GM19043 (cell line): ENCODE data around the gene MX1.

Source experiments
- ATAC-seq: cut with Tn5 transposase; IDR thresholded peaks from one replicate; pipeline ENCODE4 v1.9.1; 2021; ENCODE audit warnings: low read depth; ENCODE audit not compliant: unreplicated experiment

The MX1 gene

DNA sequence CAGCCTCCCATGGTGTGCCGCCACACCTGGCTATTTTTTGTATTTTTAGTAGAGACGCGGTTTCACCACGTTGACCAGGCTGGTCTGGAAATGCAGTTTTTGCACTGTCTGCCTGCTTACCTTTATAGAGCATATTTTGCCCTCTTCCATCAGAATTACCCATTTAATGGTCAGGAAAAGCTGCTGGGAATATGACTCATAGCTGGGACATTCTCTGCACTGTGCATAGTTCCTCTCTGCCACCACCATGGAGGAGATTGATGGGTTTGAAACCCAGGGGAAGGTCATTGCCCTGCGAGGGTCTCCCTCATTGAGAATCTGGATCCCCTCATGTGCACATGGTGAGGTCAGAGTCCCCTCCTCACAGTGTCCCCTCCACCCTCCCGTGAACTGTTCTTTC lies 32.1 kb downstream of the MX1 start:
- no peak for ATAC-seq

DNA sequence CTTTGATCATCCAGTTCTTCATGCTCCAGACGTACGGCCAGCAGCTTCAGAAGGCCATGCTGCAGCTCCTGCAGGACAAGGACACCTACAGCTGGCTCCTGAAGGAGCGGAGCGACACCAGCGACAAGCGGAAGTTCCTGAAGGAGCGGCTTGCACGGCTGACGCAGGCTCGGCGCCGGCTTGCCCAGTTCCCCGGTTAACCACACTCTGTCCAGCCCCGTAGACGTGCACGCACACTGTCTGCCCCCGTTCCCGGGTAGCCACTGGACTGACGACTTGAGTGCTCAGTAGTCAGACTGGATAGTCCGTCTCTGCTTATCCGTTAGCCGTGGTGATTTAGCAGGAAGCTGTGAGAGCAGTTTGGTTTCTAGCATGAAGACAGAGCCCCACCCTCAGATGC lies 32.5 kb downstream of the MX1 start:
- no peak for ATAC-seq

DNA sequence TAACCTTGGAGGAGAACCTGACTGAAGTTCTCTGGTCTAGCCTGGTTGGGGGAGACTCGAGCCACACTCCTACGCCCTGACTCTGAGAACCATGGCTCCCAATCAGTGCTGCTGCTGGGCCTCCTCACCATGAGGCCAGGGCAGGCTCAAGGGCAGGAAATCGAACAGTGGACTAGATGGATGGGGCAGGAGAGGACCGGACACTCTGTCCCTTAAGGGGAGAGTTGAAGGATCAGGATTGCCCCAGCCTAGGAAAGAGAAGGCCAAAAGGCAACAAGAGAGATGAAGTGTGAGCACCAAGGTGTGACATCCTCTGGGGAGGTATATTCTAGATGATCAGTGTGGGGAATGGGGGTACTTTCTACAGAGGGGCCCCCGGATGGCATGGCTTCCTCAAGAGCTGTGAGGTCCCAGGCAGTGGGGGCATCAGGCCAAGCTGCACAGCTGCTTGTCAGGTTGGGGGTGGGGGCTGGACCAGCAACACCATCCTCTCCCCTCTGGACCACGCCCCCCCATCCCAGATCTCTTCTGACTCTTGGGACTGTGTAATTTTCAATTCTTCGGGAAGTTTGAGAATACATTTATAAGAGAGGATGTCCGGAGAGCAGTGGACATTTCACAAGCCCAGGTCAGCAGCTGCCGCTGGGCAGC lies 34.0 kb downstream of the MX1 start:
- ATAC-seq = no peak

DNA sequence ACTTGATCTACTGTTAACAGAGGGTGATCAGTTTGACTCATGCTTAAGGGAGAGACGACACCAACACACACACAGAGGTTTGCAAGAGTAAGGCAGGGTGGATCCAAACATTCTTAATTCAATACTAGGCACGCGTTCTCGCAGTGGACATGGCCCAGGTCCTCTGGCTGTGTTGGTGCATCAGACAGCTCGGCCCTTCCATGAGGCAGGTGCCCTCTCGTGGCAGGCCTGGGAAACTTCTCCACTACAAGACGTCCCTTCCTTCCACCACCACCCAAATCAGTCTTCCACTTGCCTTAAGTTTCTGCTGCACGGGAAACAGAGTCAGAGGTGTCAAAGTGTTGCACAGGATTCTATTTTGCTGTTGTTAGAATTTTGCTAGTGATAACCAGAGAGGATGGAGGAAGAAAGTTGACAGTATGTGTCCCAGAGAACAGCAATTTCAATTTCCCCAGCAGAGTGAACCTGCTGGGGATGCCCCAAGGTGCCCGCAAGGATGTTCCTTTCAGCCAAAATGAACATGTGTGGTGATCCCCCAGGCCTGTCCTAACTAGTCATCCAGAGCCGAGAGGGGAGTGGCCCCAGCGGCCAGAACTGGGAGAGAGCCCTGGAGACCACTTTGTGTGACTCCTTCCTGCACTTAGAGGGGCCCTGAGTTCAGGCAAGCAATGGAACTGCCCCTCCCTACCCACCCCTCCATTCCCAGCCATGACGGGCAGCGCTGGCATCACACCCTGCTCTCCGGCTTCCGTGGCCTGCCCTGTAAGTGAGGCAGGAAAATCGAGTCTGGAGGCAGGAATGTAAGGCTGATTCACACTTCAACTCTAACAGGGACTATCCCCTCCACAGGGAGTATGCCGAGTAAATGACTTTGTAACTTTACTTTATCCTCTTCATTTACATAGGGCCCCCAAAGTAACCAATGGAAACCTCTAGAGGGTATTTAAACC lies 34.8 kb downstream of the MX1 start:
- ATAC-seq = no peak

DNA sequence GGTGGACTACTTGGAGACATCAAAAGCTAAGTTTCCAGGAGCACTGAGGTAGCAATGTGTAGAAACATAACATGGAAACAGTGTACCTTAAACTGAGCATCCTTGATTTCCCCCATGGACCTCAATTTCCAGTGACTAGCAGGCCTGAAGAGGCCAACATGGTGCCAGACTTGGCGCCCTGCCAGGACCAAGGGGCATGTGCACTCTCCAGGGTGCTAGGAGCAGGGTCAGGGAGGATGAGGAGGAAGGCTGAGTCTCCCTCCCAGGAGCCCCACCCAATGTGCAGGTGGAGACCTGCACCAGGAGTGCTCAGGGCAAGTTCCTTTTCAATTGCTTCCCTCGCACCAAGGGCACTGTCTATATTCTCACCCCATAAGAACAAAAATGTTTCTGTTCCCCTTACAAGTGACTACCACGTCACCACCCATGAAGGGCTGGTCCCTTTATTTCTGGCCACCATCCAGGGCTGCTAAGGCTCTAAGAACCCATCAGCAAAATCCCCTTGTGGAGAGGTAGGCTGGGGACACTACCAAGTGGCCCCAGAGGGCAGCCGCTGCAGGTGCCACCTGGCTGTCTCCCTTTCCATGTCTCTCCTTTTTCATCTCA lies 39.2 kb downstream of the MX1 start:
- no peak for ATAC-seq

DNA sequence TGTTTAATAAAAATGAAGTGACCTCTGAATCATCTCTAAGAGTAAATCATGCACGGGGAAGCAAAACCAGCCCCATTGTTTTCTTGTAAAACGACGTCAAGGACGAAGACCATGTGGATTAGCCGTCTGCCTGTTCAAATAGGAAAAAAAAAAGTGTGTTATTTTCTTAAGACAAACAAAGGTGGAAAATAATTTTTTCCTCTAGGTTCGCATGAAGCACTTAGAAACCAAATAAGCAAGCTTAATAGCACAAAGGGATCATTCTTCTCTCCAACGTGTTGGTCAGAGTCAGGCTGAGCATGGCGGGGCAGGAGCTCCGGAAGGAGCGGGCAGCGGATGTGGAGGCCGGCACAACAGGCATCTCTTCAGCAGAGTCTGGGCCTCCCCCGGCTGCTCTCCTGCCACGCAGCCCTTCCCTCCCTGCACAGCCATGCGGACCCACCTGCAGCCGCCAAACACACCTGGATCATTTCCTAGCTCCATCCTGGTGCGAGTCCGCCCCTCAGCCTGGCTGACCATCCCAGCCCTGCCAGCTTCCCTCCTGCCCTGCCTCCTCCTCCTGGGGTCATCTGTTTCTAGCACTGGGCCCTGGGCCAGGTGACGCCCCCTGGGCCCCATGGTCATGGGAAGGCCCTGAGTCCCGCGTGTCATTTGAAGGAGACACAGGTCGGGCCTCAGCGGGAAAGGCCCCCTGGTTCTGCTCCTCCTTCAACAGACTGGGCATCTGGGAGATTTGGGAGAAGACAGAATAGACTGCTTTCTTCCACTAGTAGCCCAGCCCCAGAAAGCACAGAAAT lies 40.2 kb downstream of the MX1 start:
- ATAC-seq = no peak

DNA sequence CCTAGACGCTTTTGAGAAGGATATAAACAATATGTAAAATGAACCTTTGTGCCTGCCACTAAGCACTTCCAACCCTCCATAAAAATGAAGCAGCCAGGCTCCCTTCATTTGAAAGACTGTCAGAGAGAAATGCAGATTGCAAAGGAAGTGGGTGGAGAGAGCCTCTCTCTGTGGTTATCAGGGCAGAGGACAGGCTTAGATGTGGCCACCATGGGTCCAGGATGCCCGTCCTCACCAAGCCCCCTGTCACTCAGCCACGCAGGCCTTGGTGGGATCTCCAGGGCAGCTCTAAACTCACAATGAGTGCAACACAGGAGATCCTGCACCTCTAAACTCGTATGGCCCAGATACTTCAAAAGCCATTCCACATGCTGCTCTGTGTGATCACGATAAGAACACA lies 44.0 kb downstream of the MX1 start:
- ATAC-seq = no peak

DNA sequence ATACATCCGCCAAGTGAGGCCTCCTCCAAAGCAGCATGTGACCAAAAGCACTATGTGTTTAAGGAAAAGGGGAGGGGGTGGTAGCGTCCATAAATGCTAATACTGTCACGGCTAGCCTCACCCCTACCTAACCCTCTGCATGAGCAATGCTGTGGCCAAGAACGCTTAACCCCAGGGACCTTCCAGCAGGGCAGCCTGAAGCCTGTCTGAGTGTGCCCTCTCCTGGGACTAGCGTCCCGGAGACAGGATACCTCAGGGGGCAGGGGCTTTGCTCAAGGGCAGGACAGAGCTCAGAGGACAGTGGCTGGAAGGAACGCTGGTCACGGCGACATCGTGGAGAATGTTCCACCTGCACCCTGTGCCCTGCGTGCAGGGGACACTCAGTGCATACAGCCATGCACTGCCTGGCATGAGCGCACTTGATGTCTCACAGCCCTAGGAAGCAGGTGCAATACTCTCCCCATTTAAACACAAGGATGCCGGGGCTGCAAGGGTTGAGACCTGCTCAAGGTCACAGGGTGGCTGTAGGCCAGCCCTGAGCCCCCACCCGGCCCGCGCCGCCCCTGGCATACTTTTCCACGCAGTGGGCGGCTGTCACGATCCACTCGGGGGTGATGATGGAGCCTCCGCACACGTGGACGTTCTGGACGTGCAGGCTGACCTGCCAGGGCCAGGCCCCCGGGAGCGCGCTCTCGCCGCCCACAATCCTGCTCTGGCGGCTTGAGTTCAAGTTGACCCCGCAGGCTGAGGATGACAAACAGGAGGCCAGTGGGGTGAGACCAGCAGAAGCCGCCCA lies 46.9 kb downstream of the MX1 start:
- ATAC-seq = no peak

DNA sequence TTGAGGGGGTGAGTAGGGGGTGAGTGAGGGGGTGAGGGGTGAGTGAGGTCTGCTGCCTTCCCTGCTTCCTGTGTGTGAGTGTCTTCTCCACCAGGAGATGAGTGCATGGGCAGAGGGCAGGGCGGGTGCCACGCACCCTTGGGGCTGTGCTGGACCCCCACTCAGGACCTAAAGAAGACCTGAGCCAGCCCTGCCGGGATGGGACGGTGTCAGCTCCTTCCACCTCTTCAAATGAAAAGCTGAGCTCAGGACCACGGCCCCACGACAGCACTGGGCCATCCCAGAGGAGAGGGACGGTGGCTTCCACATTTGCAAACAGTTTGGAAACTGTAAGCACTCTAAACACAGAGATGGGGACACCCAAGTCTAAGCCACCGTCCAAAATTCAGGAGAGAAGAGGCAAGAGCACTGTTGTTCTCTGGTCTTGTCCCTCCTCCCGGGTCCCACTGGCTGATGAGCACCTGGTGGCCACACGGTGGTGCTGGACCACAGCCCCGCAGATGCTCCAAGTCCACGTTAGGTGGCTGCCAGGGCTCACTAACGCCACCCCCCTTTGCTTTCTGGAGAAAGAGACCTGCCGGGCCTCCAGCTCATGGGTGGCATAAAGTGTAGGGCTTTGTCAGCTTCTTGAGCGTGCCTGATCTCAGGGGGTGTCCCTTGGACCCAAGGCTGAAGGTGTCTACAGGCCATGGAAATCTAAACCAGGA lies 49.8 kb downstream of the MX1 start:
- ATAC-seq = no peak

DNA sequence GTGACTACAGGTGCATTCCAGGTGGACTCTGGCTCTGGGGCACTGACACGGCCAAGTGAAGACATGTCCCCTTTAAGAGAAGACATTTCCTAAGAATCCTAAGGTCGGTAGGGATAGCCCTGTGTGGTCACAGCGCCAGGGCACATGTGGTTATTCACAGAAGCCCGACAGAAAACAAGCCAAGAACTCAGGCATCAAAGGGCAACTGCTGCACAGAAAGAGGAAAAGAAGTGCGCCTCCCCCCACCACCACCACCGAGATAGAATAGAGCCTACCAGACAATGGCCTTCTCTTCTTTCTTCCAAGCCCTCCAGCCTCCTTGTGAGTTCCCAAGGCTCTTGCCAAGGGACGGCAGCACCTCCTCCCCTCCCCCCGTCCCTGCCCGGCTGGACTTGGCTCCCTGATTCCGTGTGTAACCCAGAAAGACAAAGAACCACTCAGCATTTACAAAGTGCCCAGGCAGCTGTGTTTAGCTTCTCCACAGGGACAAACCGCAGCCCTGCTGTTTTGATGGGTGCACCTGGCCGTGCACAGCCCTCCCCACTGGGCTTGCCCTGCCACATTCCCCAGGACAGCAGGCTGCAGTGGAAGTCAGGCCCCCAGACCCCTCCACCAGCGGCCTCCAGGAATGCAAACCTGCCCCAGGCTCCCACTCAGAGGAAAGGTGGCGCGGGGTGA lies 51.7 kb downstream of the MX1 start:
- no peak for ATAC-seq

DNA sequence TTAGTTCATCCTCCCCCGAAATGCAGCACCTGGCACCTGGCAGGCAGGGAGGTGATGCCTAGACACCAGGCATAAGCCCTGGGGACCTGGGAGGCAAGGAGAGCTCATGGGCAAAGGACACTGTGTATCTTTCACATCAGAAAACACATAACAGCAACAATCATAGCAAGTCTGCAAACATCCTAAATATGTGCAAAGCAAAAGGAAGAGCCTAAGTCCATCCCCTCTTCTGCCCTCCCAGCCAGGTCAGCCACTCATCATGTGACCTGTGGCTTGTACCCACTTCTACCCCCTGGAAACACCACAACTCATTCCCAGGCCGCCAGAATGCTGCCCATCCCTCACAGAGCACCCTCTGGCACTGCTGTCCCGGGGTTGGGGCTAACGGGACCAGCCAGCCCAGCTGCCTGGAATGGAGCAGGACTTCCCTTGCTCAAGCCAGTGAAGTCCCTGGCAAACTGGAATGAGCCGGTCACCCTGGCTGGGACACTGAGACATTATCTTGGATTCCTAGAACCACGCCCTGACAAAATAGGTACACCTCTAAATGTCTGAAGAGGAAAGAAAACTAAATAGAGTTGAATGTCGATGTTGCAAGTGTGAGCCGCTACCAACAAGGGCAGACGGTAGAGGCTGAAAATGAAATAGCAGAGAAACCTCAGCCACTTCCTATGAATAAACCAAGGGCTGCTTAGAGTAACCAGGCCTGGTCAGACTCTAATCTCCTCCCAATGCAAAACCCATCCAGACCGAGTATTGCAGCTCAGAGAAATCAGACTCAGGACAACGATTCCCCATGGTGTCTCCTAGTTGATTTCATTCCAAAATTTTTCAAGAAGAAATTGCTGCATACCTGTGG lies 52.5 kb downstream of the MX1 start:
- no peak for ATAC-seq

DNA sequence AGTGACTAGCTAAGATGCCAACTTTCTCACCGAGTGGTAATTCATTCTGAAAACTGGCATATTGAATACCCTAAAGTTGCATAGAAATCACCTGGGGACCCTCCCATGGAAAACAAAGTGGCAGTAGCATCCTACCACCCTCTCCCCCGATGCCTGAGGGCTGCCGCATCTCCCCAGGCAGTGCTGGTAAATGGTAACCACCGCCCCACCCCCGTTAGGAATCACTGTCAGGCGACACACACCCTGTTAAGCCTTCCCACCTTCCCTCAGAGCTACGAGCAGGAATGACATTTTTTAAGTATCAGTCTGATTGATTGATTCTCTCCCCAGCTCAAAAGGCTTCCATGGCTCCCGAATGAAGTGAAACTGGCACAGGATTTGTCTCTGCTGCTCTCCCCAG lies 53.6 kb downstream of the MX1 start:
- ATAC-seq = no peak

DNA sequence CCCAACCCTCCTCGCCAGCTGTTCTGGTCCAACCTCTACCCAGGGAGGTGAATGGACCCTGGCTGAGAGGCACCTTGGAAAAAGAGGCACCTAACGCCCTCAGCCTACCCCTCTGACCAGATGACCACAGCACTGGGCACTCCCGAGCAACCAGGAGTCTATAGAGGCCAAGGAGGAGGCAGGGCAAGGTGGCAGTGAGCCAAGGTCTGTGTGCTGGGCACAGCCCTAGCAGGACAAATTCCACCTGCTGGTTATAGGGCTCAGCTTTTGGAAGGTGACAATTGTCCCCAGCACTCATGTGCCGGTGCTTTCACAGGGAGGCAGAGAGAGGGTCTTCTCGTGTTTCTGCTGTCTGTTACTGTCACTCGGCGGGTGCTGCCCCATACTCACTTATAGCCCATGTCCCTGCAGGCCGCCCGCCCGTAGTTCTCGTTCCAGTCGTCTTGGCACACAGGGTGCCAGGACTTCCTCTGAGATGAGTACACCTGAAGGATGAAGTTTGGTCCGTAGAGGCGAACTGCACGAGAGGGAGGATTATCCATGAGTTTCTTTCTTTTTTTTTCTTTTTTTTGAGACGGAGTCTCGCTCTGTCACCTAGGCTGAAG lies 54.1 kb downstream of the MX1 start:
- ATAC-seq = no peak

DNA sequence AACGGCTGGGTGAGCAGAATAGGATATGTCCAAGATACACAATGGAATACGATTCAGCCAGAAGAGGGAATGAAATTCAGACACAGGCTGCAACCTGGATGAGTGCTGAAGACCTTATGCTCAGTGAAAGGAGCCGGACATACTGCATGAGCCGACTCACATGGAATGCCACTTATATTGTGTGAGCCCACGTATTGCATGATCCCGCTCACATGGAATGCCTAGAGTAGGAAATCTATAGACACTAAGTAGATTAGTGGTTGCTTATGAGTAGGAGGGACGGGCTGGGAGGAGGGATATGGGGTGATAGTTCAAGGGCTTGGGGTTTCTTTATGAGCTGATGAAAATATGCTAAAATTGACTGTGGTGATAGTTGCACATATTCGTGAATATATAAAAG lies 55.2 kb downstream of the MX1 start:
- ATAC-seq = no peak

DNA sequence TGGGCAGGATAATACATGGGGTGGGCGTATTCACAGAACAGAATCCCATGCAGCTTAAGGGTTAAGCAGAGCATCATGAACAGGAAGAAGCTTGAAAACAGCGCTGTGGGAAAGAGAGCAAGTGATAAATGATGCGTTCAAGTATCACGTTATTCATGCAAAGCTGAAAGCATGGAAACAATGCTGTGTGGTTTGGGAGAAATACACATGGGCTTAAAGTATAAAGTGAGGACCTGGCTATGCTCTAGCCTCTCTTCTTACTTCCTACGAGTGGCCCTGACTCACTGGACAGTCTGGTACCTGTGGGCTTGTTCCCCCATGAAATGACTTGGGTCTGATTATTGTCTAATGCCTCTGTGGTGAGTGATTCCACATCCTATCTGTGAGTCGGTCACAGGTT lies 56.3 kb downstream of the MX1 start:
- no peak for ATAC-seq

DNA sequence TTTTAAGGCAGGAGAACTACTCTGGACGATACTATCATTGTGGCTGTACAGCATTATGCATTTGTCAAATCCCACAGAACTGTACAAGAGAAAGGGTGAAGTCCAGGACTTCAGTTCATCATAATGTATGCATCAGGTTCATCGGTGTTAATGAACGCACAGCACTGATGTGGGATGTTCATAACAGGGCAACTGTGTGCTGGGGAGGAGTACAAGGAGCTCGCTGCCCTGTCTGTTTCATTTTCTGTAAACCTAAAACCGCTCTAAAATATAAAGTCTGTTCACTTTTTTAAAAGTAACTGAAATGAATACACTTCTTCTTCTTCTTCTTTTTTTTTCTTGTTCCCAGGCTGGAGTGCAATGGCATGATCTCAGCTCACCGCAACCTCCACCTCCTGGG lies 56.9 kb downstream of the MX1 start:
- no peak for ATAC-seq

DNA sequence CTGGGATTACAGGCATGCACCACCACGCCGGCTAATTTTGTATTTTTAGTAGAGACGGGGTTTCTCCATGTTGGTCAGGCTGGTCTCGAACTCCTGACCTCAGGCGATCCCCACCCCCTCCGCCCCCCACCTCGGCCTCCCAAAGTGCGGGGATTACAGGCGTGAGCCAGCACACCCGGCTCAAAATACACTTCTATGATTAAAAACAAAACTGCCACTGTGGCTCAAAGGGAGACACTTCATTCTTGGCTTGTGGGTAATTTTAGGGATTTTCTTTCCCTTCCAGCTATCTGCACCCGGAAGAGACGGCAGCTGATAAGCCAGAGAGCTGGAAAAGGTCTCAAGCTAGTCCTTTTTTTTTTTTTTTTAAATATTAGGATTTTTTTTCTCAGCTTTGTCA lies 57.4 kb downstream of the MX1 start:
- ATAC-seq = no peak

DNA sequence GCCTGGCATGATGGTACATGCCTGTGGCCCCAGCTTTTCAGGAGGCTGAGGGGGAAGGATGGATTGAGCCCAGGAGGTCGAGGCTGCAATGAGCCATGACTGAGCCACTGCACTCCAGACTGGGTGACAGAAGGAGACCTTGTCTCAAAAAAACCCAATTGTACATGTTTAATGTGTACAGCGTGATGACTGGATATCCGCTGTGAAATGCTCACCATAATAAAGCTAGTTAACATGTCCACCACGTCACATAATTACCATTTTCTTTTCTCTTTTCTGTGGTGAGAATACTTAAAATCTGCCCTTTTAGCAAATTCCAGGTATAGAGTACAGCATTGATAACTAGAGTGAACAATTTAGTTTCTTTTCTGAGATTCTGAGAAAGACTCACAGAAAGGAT lies 57.9 kb downstream of the MX1 start:
- ATAC-seq = no peak
